HepG2 (cell line): ENCODE measurements around the gene MEI1. TPM values are rescaled to one million over a fixed set of nuclear protein-coding genes. Genes with fewer than 3 reads are reported as not detected.
A peak's percentile ranks its signal among the peaks of the same experiment; 100 is the strongest.

ENCODE experiments used
- AGO2 ChIP-seq: fragments of 200-400 bp; formaldehyde crosslinking; optimal IDR thresholded peaks from 2 replicates; pipeline ENCODE3; 2017; ENCODE audit warnings: mild to moderate bottlenecking, low read depth, low read length, moderate library complexity
- KDM5A ChIP-seq: fragments of 200-600 bp; sonication (generic); IDR thresholded peaks from 2 replicates; pipeline ENCODE4 v1.7.0; 2018; ENCODE audit warnings: antibody characterized with exemption, mild to moderate bottlenecking, low read length, borderline replicate concordance
- PHF21A ChIP-seq: sonication (generic); formaldehyde crosslinking; IDR thresholded peaks from 2 replicates; pipeline ENCODE4 v1.5.0; 2020; ENCODE audit warnings: mild to moderate bottlenecking, missing genetic modification reagents
- SOX5 ChIP-seq: IDR thresholded peaks from 2 replicates; pipeline ENCODE4 v1.6.1; 2016; ENCODE audit warnings: borderline replicate concordance
- TBX3 ChIP-seq: fragments of 450-650 bp; IDR thresholded peaks from 2 replicates; pipeline ENCODE4 v1.6.1; 2017; ENCODE audit warnings: antibody characterized with exemption, mild to moderate bottlenecking, inconsistent platforms, borderline replicate concordance
- ZNF788 ChIP-seq: sonication (generic); formaldehyde crosslinking; IDR thresholded peaks from 2 replicates; pipeline ENCODE4 v1.5.0; 2020; ENCODE audit warnings: mild to moderate bottlenecking, missing genetic modification reagents, borderline replicate concordance
- polyA plus RNA-seq, 8 experiments: library from polyadenylated mRNA; depleted of rRNA in 3 of 8; stranded (reverse) in 7 of 8; unstranded in 1 of 8; fragments of >200 nt; fragmentation: Illumina TruSeq in 4 of 8; extraction: Trizol in 4 of 8; gene quantifications; 2 replicates each; pipeline versions ENCODE4 v1.2.1 to v1.2.3, GENCODE V29; 2011 to 2016; ENCODE audit warnings: low read depth in 4 of 8, missing spikeins in 1 of 8, mixed read lengths in 1 of 8; ENCODE audit not compliant: insufficient read depth in 1 of 8
- total RNA-seq, 5 experiments: library from RNA; depleted of rRNA; stranded (reverse); fragments of >200 nt; fragmentation: Illumina TruSeq; extraction: Trizol; gene quantifications; 2 replicates each; pipeline ENCODE4 v1.2.3, GENCODE V29; 2016; ENCODE audit warnings: low read depth in 1 of 5
- TF ChIP-seq, protein P1 (sequence below): sonication (generic); formaldehyde crosslinking; IDR thresholded peaks from 2 replicates; pipeline ENCODE4 v1.5.0; 2020; ENCODE audit warnings: mild to moderate bottlenecking, missing genetic modification reagents
- TF ChIP-seq, protein P2 (sequence below): sonication (generic); formaldehyde crosslinking; IDR thresholded peaks from 2 replicates; pipeline ENCODE4 v1.8.1; 2023; ENCODE audit warnings: mild to moderate bottlenecking, missing genetic modification reagents
- TF ChIP-seq, protein P3 (sequence below): sonication (generic); formaldehyde crosslinking; IDR thresholded peaks from 2 replicates; pipeline ENCODE4 v1.4.0; 2020; ENCODE audit warnings: missing genetic modification reagents
- TF ChIP-seq, protein P4 (sequence below): IDR thresholded peaks from 2 replicates; pipeline ENCODE4 v1.6.1; 2016; ENCODE audit warnings: low read depth, control low read depth
- TF ChIP-seq, protein P5 (sequence below): sonication (generic); formaldehyde crosslinking; IDR thresholded peaks from 2 replicates; pipeline ENCODE4 v1.5.0; 2020; ENCODE audit warnings: missing genetic modification reagents
- TF ChIP-seq, protein P6 (sequence below): sonication (generic); formaldehyde crosslinking; IDR thresholded peaks from 2 replicates; pipeline ENCODE4 v1.4.0; 2020; ENCODE audit warnings: mild to moderate bottlenecking, missing genetic modification reagents

MEI1 gene
- total and polyA plus RNA-seq, 2 of the 13 experiments (the other 11 are each of a cell fraction or from before 2014, with no cell fraction given): 0.75 to 1.9 TPM

DNA sequence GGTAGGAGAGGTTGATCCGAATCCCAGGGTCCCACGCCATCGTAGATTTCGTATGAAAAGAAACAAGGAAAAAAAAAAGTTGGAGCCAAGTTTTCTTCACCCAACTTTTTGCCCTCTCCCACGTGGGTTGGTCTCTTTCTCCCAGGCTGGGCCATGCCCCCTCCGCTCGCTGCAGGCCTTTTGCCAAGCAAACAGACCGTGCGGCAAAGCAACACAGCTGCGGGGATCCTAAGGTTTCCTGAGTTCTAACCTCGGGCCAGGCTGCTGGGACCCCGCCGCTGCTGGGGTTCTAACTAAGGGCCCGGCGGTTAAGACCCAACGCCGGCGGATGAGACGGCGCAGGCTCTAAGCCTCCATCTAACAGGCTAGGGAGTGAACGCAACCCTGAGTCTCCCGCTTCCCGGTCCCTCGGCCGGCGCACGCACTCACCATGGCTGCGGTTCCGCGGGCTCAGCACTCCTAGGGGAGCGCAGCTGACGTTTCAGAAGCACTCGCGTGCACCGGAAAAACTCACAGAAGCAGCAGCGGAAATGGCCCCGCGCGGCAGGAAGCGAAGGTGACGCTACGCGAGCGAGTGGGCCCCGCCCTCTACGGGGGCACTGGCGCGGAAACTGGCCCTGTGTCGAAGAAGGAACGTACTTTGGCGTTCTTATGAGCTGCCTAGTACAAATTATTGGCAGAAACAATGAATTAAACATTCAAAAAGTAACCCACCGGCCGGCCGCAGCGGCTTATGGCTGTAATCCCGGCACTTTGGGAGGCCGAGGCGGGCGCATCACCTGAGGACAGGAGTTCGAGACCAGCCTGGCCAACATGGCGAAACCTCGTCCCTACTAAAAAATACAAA lies 10.7 kb upstream of the MEI1 start, which contains the start of gene SNU13 (continued):
- TF ChIP-seq, protein P1, sequence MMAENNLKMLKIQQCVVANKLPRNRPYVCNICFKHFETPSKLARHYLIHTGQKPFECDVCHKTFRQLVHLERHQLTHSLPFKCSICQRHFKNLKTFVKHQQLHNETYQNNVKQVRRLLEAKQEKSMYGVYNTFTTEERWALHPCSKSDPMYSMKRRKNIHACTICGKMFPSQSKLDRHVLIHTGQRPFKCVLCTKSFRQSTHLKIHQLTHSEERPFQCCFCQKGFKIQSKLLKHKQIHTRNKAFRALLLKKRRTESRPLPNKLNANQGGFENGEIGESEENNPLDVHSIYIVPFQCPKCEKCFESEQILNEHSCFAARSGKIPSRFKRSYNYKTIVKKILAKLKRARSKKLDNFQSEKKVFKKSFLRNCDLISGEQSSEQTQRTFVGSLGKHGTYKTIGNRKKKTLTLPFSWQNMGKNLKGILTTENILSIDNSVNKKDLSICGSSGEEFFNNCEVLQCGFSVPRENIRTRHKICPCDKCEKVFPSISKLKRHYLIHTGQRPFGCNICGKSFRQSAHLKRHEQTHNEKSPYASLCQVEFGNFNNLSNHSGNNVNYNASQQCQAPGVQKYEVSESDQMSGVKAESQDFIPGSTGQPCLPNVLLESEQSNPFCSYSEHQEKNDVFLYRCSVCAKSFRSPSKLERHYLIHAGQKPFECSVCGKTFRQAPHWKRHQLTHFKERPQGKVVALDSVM (CRISPR knock-in tag): no peak
- TF ChIP-seq, protein P2, sequence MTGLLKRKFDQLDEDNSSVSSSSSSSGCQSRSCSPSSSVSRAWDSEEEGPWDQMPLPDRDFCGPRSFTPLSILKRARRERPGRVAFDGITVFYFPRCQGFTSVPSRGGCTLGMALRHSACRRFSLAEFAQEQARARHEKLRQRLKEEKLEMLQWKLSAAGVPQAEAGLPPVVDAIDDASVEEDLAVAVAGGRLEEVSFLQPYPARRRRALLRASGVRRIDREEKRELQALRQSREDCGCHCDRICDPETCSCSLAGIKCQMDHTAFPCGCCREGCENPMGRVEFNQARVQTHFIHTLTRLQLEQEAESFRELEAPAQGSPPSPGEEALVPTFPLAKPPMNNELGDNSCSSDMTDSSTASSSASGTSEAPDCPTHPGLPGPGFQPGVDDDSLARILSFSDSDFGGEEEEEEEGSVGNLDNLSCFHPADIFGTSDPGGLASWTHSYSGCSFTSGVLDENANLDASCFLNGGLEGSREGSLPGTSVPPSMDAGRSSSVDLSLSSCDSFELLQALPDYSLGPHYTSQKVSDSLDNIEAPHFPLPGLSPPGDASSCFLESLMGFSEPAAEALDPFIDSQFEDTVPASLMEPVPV (CRISPR knock-in tag): peak; percentile 53
- no peak; the same call in 1 of the 2 replicates for TF ChIP-seq KDM5A
- peak; percentile 19; the same call in 1 of the 2 replicates for TF ChIP-seq SOX5 (CRISPR knock-in tag)
- TF ChIP-seq ZNF788 (CRISPR knock-in tag): peak; percentile 53; the same call in 1 of the 2 replicates
- TF ChIP-seq, protein P3, sequence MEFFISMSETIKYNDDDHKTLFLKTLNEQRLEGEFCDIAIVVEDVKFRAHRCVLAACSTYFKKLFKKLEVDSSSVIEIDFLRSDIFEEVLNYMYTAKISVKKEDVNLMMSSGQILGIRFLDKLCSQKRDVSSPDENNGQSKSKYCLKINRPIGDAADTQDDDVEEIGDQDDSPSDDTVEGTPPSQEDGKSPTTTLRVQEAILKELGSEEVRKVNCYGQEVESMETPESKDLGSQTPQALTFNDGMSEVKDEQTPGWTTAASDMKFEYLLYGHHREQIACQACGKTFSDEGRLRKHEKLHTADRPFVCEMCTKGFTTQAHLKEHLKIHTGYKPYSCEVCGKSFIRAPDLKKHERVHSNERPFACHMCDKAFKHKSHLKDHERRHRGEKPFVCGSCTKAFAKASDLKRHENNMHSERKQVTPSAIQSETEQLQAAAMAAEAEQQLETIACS (CRISPR knock-in tag): no peak
- no peak for TF ChIP-seq TBX3
- TF ChIP-seq, protein P4, sequence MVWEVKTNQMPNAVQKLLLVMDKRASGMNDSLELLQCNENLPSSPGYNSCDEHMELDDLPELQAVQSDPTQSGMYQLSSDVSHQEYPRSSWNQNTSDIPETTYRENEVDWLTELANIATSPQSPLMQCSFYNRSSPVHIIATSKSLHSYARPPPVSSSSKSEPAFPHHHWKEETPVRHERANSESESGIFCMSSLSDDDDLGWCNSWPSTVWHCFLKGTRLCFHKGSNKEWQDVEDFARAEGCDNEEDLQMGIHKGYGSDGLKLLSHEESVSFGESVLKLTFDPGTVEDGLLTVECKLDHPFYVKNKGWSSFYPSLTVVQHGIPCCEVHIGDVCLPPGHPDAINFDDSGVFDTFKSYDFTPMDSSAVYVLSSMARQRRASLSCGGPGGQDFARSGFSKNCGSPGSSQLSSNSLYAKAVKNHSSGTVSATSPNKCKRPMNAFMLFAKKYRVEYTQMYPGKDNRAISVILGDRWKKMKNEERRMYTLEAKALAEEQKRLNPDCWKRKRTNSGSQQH (CRISPR knock-in tag): no peak
- TF ChIP-seq, protein P5, sequence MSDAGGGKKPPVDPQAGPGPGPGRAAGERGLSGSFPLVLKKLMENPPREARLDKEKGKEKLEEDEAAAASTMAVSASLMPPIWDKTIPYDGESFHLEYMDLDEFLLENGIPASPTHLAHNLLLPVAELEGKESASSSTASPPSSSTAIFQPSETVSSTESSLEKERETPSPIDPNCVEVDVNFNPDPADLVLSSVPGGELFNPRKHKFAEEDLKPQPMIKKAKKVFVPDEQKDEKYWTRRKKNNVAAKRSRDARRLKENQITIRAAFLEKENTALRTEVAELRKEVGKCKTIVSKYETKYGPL (CRISPR knock-in tag): 0 out of 2 replicates have a peak, but pooled peaks have one; percentile 56
- TF ChIP-seq PHF21A (CRISPR knock-in tag): peak; percentile 69; the same call in 1 of the 2 replicates
- TF ChIP-seq, protein P6, sequence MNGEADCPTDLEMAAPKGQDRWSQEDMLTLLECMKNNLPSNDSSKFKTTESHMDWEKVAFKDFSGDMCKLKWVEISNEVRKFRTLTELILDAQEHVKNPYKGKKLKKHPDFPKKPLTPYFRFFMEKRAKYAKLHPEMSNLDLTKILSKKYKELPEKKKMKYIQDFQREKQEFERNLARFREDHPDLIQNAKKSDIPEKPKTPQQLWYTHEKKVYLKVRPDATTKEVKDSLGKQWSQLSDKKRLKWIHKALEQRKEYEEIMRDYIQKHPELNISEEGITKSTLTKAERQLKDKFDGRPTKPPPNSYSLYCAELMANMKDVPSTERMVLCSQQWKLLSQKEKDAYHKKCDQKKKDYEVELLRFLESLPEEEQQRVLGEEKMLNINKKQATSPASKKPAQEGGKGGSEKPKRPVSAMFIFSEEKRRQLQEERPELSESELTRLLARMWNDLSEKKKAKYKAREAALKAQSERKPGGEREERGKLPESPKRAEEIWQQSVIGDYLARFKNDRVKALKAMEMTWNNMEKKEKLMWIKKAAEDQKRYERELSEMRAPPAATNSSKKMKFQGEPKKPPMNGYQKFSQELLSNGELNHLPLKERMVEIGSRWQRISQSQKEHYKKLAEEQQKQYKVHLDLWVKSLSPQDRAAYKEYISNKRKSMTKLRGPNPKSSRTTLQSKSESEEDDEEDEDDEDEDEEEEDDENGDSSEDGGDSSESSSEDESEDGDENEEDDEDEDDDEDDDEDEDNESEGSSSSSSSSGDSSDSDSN (CRISPR knock-in tag): peak; percentile 82
- peak; percentile 59 for TF ChIP-seq AGO2
